Stomach (tissue), 4 donors: ENCODE measurements around the gene MKRN3.

Source experiments
- CTCF ChIP-seq, 7 experiments: fragments of 450-650 bp in 4 of 7; fragments of 200-600 bp in 3 of 7; sonication (generic) in 3 of 7; IDR thresholded peaks; one replicate each; pipeline ENCODE4 v1.5.1; 2016 to 2019; ENCODE audit warnings: antibody characterized with exemption in 7 of 7, control low read depth in 2 of 7, mild to moderate bottlenecking in 1 of 7
- EP300 ChIP-seq: sonication (generic); formaldehyde crosslinking; IDR thresholded peaks from one replicate; pipeline ENCODE4 v1.6.1; 2017; ENCODE audit warnings: antibody characterized with exemption
- POLR2A ChIP-seq, 4 donors: fragments of 450-650 bp; IDR thresholded peaks; one replicate each; pipeline ENCODE4 v1.6.1; 2016; ENCODE audit warnings: antibody characterized with exemption in 4 of 4, control low read depth in 2 of 4, mild to moderate bottlenecking in 1 of 4, moderate library complexity in 1 of 4

- TF ChIP-seq CTCF (IDR thresholded peaks at IDR 0.05) (no peak), EP300 (no peak), POLR2A (IDR thresholded peaks at IDR 0.05) (no peak)
These were observed 23.5 kb downstream of the MKRN3 start for GRCh38 chr15:23589012-23589411.
